DOHH2 (cell line): ENCODE data around the gene ZNF410.
"Not testable (repeated sequence)": the region's sequence is repeated elsewhere in the genome, so short reads cannot be mapped to it uniquely, and the experiment has no call there.

ENCODE experiments used
- H3F3A ChIP-seq: fragments of 200-600 bp; sonication (generic), shearing (Covaris generic); 2 replicates; pipeline ENCODE4 v1.6.0; 2016; ENCODE audit warnings: antibody characterized with exemption, mild to moderate bottlenecking; ENCODE audit not compliant: control insufficient read depth, insufficient read depth
- H3K27ac ChIP-seq: fragments of 200-600 bp; sonication (generic); 2 replicates; pipeline ENCODE4 v1.5.1; 2014; ENCODE audit warnings: low read depth, mild to moderate bottlenecking, low read length, moderate library complexity
- H3K27me3 ChIP-seq: fragments of 200-600 bp; sonication (generic); 2 replicates; pipeline ENCODE4 v1.6.1; 2014; ENCODE audit warnings: mild to moderate bottlenecking, low read length, mixed read lengths; ENCODE audit not compliant: control insufficient read depth
- H3K36me3 ChIP-seq: fragments of 200-600 bp; sonication (generic); 2 replicates; pipeline ENCODE4 v1.6.1; 2014; ENCODE audit warnings: mild to moderate bottlenecking, low read length, moderate library complexity, mixed read lengths; ENCODE audit not compliant: control insufficient read depth
- H3K4me1 ChIP-seq: fragments of 200-600 bp; sonication (generic); 2 replicates; pipeline ENCODE4 v1.6.1; 2014; ENCODE audit warnings: mild to moderate bottlenecking, low read length, mixed read lengths; ENCODE audit not compliant: control insufficient read depth
- H3K4me2 ChIP-seq: fragments of 200-600 bp; sonication (generic); 2 replicates; pipeline ENCODE4 v1.6.0; 2014; ENCODE audit warnings: mild to moderate bottlenecking, low read length, moderate library complexity
- H3K4me3 ChIP-seq: fragments of 200-600 bp; sonication (generic); 2 replicates; pipeline ENCODE4 v1.5.1; 2014; ENCODE audit warnings: mild to moderate bottlenecking, low read length, mixed read lengths
- H3K79me2 ChIP-seq: fragments of 200-600 bp; sonication (generic); 2 replicates; pipeline ENCODE4 v1.6.1; 2014; ENCODE audit warnings: mild to moderate bottlenecking, low read length, mixed read lengths; ENCODE audit not compliant: control insufficient read depth
- H3K9me2 ChIP-seq: fragments of 200-600 bp; sonication (generic); replicated peaks from 2 replicates; pipeline ENCODE4 v1.6.1; 2014; ENCODE audit warnings: mild to moderate bottlenecking, low read length, mixed read lengths; ENCODE audit not compliant: control insufficient read depth
- H3K9me3 ChIP-seq: fragments of 200-600 bp; sonication (generic); 2 replicates; pipeline ENCODE4 v1.6.1; 2014; ENCODE audit warnings: antibody characterized with exemption, low read length, mixed read lengths; ENCODE audit not compliant: control insufficient read depth, insufficient read depth
- H4K20me1 ChIP-seq: fragments of 200-600 bp; sonication (generic); 2 replicates; pipeline ENCODE4 v1.6.0; 2014; ENCODE audit warnings: low read depth, mild to moderate bottlenecking, antibody characterized with exemption, low read length, moderate library complexity; ENCODE audit not compliant: control insufficient read depth, insufficient read depth
- CTCF ChIP-seq: fragments of 200-600 bp; sonication (generic); IDR thresholded peaks from one replicate; pipeline ENCODE4 v1.5.1; 2014; ENCODE audit warnings: antibody characterized with exemption, mild to moderate bottlenecking, low read depth, low read length; ENCODE audit not compliant: poor library complexity, severe bottlenecking
- EZH2phosphoT487 ChIP-seq: fragments of 200-600 bp; sonication (generic); IDR thresholded peaks from 2 replicates; pipeline ENCODE4 v1.6.1; 2017; ENCODE audit warnings: borderline replicate concordance, mild to moderate bottlenecking, antibody characterized with exemption, low read length, moderate library complexity, mixed read lengths

The ZNF410 gene

GRCh38 chr14:73862480-73862879, 24.2 kb upstream of the ZNF410 start:
- no peaks in the 10 kb centered on the region for H3K36me3 ChIP-seq
- no peaks in the 10 kb centered on the region for H3K79me2 ChIP-seq
- peaks cover 13% of the 10 kb centered on the region for H3F3A ChIP-seq
- H3K4me2 ChIP-seq = no peak overlapping the region
- peaks cover 5% of the 10 kb centered on the region for H3K4me1 ChIP-seq
- no peaks in the 10 kb centered on the region for H3K27me3 ChIP-seq
- H4K20me1 ChIP-seq = no peaks in the 10 kb centered on the region
- H3K9me3 ChIP-seq = no peaks in the 10 kb centered on the region
- H3K9me2 ChIP-seq = no peaks in the 10 kb centered on the region
- H3K4me3 ChIP-seq = no peak overlapping the region
- H3K27ac ChIP-seq = no peak overlapping the region
- TF ChIP-seq EZH2phosphoT487 (no peak), CTCF (no peak)

GRCh38 chr14:73863209-73863608, 23.4 kb upstream of the ZNF410 start:
- H3K79me2 ChIP-seq = no peaks in the 10 kb centered on the region
- H3K4me3 ChIP-seq = no peak overlapping the region
- no peaks in the 10 kb centered on the region for H3K9me2 ChIP-seq
- TF ChIP-seq EZH2phosphoT487 = no peak
- no peak for TF ChIP-seq CTCF
- H3K27me3 ChIP-seq = no peaks in the 10 kb centered on the region
- H3F3A ChIP-seq = peaks cover 13% of the 10 kb centered on the region
- H4K20me1 ChIP-seq = no peaks in the 10 kb centered on the region
- no peaks in the 10 kb centered on the region for H3K36me3 ChIP-seq
- no peak overlapping the region for H3K27ac ChIP-seq
- peaks cover 5% of the 10 kb centered on the region for H3K4me1 ChIP-seq
- no peaks in the 10 kb centered on the region for H3K9me3 ChIP-seq
- H3K4me2 ChIP-seq = no peak overlapping the region

GRCh38 chr14:73865534-73866113, 21.0 kb upstream of the ZNF410 start:
- Histone ChIP-seq H3K4me2 (no peak overlapping the region), H3F3A (0 out of 2 replicates have a peak, but pooled peaks cover under 1% of the 10 kb centered on the region), H3K27ac (no peak overlapping the region), H3K9me2 (no peaks in the 10 kb centered on the region), H3K4me1 (no peaks in the 10 kb centered on the region), H3K36me3 (no peaks in the 10 kb centered on the region), H3K9me3 (no peaks in the 10 kb centered on the region), H3K4me3 (no peak overlapping the region), H3K79me2 (no peaks in the 10 kb centered on the region), H3K27me3 (no peaks in the 10 kb centered on the region), H4K20me1 (no peaks in the 10 kb centered on the region)
- TF ChIP-seq EZH2phosphoT487 = no peak
- TF ChIP-seq CTCF = no peak

- not testable (repeated sequence) for H3K27me3 ChIP-seq, H3K36me3 ChIP-seq, H3K27ac ChIP-seq, H3K4me1 ChIP-seq, H3K4me3 ChIP-seq, H3K4me2 ChIP-seq, H3F3A ChIP-seq, H3K9me2 ChIP-seq, H4K20me1 ChIP-seq, H3K79me2 ChIP-seq, H3K9me3 ChIP-seq
These were observed 16.9 kb upstream of the ZNF410 start for GRCh38 chr14:73869754-73870153.
